GM12873 (cell line): Measurements from ENCODE around the gene RPP30.

Experiments
- TF ChIP-seq, protein P1 (sequence below): IDR thresholded peaks from 2 replicates; pipeline ENCODE4 v1.5.1; 2012; ENCODE audit warnings: low read depth, mild to moderate bottlenecking, moderate library complexity, low read length, control low read depth; ENCODE audit not compliant: insufficient read depth; ENCODE audit errors: missing control alignments

Gene RPP30

DNA sequence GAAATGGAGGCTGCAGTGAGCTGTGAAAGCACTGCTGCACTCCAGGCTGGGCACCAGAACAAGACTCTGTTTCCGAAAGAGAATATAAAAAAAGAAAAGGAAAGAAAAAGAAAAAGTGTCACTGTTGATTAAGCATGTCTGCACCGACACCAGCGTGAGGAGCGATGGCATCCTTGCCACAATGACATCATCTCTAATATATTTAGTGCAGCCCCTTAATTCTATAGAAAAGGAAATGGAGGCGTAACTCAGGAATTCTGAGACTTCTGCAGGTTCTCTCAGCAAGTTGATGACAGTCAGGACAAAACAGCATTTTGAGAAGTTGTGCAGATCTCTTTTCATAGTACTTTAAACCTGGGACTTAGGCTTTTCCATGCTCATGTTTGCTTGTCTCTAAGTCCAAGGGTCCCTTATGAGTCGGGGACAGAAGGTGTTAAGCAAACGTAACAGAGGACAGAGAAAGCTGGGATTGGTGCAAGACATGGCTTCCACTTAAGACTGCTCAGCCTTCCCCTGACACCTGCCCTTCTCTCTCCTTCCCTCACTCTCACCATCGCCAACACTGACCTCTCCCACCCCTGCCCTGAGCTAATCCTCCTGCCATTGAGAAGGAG, 66.0 kb downstream of the RPP30 start:
- TF ChIP-seq, protein P1, sequence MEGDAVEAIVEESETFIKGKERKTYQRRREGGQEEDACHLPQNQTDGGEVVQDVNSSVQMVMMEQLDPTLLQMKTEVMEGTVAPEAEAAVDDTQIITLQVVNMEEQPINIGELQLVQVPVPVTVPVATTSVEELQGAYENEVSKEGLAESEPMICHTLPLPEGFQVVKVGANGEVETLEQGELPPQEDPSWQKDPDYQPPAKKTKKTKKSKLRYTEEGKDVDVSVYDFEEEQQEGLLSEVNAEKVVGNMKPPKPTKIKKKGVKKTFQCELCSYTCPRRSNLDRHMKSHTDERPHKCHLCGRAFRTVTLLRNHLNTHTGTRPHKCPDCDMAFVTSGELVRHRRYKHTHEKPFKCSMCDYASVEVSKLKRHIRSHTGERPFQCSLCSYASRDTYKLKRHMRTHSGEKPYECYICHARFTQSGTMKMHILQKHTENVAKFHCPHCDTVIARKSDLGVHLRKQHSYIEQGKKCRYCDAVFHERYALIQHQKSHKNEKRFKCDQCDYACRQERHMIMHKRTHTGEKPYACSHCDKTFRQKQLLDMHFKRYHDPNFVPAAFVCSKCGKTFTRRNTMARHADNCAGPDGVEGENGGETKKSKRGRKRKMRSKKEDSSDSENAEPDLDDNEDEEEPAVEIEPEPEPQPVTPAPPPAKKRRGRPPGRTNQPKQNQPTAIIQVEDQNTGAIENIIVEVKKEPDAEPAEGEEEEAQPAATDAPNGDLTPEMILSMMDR, result no peak

DNA sequence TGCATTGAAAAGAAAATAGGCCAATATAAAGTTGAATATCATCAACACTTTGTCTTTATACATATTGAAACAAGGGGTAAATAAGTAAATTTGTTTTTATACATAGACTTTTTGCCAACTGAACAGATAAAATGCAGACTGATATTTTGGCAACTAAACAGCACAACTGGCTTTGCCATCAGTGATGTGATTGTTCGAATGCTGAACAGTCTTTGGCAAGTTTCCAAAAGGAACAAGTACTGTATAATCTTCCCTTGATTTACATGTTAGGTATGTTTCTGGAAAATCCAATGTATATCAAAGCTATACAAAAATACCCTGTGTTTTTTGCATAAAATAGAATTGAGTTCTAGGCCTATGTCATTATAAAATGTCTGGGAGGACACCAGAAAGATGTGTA, 67.3 kb downstream of the RPP30 start:
- TF ChIP-seq, protein P1, result no peak

DNA sequence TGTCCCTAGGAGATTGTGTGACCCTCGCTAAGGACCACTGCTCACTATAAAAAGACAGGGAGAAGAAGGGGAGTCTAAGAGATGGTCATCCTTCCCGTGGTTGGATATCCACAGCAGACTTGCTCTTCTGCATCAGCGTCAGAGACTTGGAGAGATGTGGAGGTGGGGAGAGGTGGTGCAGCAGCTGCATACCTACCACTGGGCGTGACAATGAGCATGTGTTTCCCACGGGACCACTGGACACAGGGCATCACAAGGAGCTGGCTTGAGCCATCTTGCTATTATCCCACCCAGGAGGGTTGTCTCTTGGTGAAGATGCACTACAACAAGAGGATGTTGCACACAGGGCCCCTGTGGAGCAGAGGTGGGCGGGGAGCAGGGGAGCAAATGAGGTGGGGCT, 67.9 kb downstream of the RPP30 start:
- TF ChIP-seq, protein P1, result no peak

DNA sequence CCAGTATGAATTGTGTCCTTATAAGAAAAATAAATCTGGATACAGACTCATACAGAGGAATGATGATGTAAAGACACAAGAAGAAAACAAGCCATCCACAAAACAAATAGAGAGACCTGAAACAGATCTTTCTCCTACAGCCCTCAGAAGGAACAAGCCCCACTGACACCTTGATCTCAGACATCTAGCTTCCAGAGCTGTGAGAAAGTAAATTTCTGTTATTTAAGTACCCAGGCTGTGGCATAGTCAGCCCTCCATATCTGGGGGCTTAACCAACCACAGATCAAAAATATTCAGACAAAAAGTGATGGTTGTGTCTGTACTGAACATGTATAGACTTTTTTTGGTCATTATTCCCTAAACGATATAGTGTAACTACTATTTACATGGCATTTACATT, 73.0 kb downstream of the RPP30 start:
- TF ChIP-seq, protein P1, result no peak

DNA sequence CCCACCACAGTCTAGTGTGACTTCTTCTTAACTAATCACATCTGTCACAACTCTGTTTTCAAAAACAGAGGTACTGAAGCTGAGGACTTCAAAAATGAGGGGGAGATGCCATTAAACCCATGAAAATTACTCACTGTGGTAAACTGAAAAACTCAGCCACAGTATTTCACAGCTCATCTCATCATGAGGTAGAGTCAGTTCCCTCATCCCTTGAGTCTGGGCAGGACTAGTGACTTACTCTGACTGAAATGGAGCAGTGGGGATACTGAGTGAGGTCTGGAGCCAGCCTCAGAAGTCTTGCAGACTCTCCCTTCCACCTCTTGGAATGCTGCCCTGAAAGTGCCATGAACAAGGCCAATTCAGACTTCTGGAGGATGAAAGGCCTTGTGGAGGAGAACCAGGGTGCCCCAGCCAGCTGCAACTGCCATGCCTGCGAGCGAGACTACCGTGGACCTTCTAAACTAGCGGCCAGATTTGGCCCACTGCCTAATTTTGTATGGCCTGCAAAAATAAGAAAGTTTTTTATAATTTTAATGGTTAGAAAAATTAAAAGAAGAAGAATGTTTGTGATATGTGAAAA, 73.8 kb downstream of the RPP30 start:
- TF ChIP-seq, protein P1, result no peak

DNA sequence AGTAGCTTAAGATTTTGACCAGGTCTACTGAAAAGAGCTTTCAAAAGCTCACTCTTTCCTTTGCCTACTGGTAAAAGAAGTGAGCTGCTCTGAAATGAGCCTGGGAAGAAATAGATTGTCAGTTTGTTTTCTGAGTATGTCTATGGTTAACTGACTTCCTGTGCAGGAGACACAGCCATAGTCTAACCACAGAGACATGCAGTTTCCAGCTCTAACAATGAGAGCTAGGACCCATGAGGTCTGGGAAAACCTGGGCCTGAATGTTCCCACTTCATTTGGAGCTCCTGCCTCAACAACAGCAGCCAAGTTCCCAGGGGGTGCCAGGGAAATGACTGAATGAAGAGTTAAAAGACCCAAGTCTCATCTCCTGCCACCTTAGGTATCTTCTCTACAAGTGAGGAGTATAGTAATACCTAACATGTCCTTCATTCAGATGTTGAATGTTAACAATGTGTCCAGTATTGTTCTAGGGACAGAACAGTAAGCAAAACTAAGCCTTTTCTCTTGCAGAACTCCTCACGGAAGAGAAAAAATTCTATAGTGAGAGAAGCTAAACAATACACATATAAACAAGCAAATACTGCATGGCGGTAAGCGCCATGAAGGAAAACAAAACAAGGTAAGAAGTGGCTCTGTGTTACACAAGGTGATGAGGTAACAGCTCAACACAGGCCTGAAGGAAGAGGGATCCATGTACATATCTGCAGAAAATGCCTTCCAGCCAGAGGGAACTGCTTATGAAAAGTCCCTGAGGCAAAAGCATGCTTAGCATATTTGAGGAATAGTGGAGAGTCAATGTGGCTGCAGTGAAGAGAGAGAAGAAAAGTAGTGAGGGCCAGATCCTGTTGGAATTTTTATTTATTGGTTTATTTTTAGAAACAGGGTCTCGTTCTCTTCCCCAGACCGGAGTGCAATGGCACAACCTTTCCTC, 75.5 kb downstream of the RPP30 start:
- TF ChIP-seq, protein P1, result no peak
